ENCODE results near the gene MTAP. TPM values are rescaled to one million over a fixed set of nuclear protein-coding genes. Genes with fewer than 3 reads are reported as not detected.
A peak's percentile ranks its signal among the peaks of the same experiment; 100 is the strongest.

Gene MTAP
- total RNA-seq, 6 experiments from 2014 or later = 40.7 to 65.2 (median 52.0) TPM

- Mint-ChIP-seq H3K36me3 (ENCODE audit: low read depth) (0 out of 2 replicates have a peak, but pooled peaks cover 7% of the 10 kb centered on the region), H3K27ac (no peak overlapping the region), H3K4me1 (ENCODE audit: low read depth) (peaks cover 28% of the 10 kb centered on the region), H3K9me3 (no peaks in the 10 kb centered on the region), H3K27me3 (ENCODE audit: insufficient read depth) (peaks cover 2% of the 10 kb centered on the region; the same call in 1 of the 2 replicates), H3K4me3 (no peak overlapping the region)
- TF ChIP-seq CTCF (IDR thresholded peaks at IDR 0.05) = no peak
- DNase-seq = no peak
Observed at GRCh38 chr9:21982391-21982790, 180.0 kb downstream of the MTAP start.

- Mint-ChIP-seq H3K36me3 (ENCODE audit: low read depth) (0 out of 2 replicates have a peak, but pooled peaks cover 7% of the 10 kb centered on the region), H3K27me3 (ENCODE audit: insufficient read depth) (peaks cover 2% of the 10 kb centered on the region; the same call in 1 of the 2 replicates), H3K9me3 (no peaks in the 10 kb centered on the region), H3K27ac (no peak overlapping the region), H3K4me3 (no peak overlapping the region), H3K4me1 (ENCODE audit: low read depth) (peaks cover 34% of the 10 kb centered on the region)
- DNase-seq = no peak
- no peak for TF ChIP-seq CTCF (IDR thresholded peaks at IDR 0.05)
Observed at GRCh38 chr9:21982861-21983560, 180.6 kb downstream of the MTAP start.

- Mint-ChIP-seq H3K27ac (no peak overlapping the region), H3K9me3 (no peaks in the 10 kb centered on the region), H3K4me1 (ENCODE audit: low read depth) (peaks cover 39% of the 10 kb centered on the region), H3K27me3 (ENCODE audit: insufficient read depth) (peaks cover 2% of the 10 kb centered on the region; the same call in 1 of the 2 replicates), H3K36me3 (ENCODE audit: low read depth) (0 out of 2 replicates have a peak, but pooled peaks cover 7% of the 10 kb centered on the region), H3K4me3 (no peak overlapping the region)
- TF ChIP-seq CTCF (IDR thresholded peaks at IDR 0.05) = no peak
- DNase-seq = no peak
Observed at GRCh38 chr9:21983561-21983935, 181.1 kb downstream of the MTAP start.

GRCh38 chr9:21984101-21984500 is 181.7 kb downstream of the MTAP start:
- Mint-ChIP-seq H3K27me3 (ENCODE audit: insufficient read depth) (no peaks in the 10 kb centered on the region), H3K27ac (no peak overlapping the region), H3K36me3 (ENCODE audit: low read depth) (peaks cover 6% of the 10 kb centered on the region; the same call in 1 of the 2 replicates), H3K4me3 (no peak overlapping the region), H3K4me1 (ENCODE audit: low read depth) (peaks cover 40% of the 10 kb centered on the region), H3K9me3 (no peaks in the 10 kb centered on the region)
- DNase-seq = no peak
- no peak for TF ChIP-seq CTCF (IDR thresholded peaks at IDR 0.05)

GRCh38 chr9:21985964-21986667 is 183.7 kb downstream of the MTAP start:
- Mint-ChIP-seq H3K27ac (peak overlapping the region; percentile 96), H3K4me3 (peak overlapping the region; percentile 88; the same call in 1 of the 2 replicates), H3K4me1 (ENCODE audit: low read depth) (peaks cover 57% of the 10 kb centered on the region)

More at GRCh38 chr9:21985964-21986667, 183.7 kb downstream of the MTAP start:
- peaks cover 15% of the 10 kb centered on the region for H3K36me3 Mint-ChIP-seq (ENCODE audit: low read depth)
- DNase-seq = no peak
- TF ChIP-seq CTCF (IDR thresholded peaks at IDR 0.05) = no peak
- no peaks in the 10 kb centered on the region for H3K27me3 Mint-ChIP-seq (ENCODE audit: insufficient read depth)
- H3K9me3 Mint-ChIP-seq = no peaks in the 10 kb centered on the region

Other genes with a start within 250 kb of the MTAP start
- gene CDKN2A, start 191.8 kb downstream of the MTAP start, total RNA-seq (2021; fragmentation: NEBNext Ultra II Directional; extraction: Animal tissue kit (Norgen Biotek cat#: 25700)) = 100 to 1,000 TPM in 4 of 6 experiments, 10 to 100 TPM in 2; 47.7 to 133 (median 121) TPM
- 1 to 10 TPM in 4 of 6 experiments, under 1 TPM in 2; 0.61 to 1.5 (median 1.2) TPM for gene CDKN2B-AS1, start 192.2 kb downstream of the MTAP start, total RNA-seq (2021; fragmentation: NEBNext Ultra II Directional; extraction: Animal tissue kit (Norgen Biotek cat#: 25700))
- 10 to 100 TPM in 1 of 6 experiments, 1 to 10 TPM in 5; 7.1 to 11.6 (median 8.9) TPM for gene CDKN2B, start 206.7 kb downstream of the MTAP start, total RNA-seq (2021; fragmentation: NEBNext Ultra II Directional; extraction: Animal tissue kit (Norgen Biotek cat#: 25700))

Measured in HFFc6 (cell line).